ENCODE data around the gene GNAS.
"Not testable (repeated sequence)": the region's sequence is repeated elsewhere in the genome, so short reads cannot be mapped to it uniquely, and the experiment has no call there.

DNA sequence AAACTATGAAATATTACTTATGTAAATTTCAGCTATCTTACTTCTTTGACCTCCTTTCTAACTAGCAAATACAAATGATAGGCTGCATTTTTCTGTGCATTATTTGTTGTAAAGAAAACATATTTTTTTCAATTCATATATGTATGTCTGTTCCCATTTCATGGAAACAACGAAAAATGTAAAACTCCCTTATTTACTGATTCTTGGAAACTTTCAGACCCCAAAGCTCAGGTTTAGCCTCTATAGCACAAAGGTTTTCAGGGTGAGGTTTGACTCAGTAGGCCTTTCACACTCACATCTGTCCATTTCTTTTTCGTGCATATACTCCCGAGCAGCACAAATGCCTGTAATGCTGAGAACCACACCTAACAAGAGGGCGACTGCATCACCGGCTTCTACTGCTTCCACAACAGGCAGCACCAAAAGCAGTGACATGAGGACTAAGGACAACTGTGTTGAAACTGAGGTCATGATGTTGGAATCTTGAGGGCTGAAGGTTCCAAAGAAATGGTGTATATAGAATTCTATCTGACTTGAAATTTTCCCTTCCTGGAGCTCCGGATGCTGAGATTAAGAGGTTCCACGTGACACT is 95.4 kb downstream of the GNAS start:
- not testable (repeated sequence) for TF ChIP-seq POLR2AphosphoS5 (IDR thresholded peaks at IDR 0.05; ENCODE audit: insufficient read depth in 1 of 2, low read depth in 1 of 2)
- TF ChIP-seq, protein P1, sequence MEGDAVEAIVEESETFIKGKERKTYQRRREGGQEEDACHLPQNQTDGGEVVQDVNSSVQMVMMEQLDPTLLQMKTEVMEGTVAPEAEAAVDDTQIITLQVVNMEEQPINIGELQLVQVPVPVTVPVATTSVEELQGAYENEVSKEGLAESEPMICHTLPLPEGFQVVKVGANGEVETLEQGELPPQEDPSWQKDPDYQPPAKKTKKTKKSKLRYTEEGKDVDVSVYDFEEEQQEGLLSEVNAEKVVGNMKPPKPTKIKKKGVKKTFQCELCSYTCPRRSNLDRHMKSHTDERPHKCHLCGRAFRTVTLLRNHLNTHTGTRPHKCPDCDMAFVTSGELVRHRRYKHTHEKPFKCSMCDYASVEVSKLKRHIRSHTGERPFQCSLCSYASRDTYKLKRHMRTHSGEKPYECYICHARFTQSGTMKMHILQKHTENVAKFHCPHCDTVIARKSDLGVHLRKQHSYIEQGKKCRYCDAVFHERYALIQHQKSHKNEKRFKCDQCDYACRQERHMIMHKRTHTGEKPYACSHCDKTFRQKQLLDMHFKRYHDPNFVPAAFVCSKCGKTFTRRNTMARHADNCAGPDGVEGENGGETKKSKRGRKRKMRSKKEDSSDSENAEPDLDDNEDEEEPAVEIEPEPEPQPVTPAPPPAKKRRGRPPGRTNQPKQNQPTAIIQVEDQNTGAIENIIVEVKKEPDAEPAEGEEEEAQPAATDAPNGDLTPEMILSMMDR (IDR thresholded peaks at IDR 0.05) = not testable (repeated sequence)

Measured in vagina (tissue), 2 donors.